ENCODE results near the gene WASF2. TPM values are rescaled to one million over a fixed set of nuclear protein-coding genes. Genes with fewer than 3 reads are reported as not detected.

WASF2 gene
- total and polyA plus RNA-seq, 2 of the 4 experiments (the other 2 are of a cell fraction) = 7.9 to 45.4 TPM

- peaks cover 68 to 93% of the 10 kb centered on the region in 2 experiments for H3K79me1 ChIP-seq (ENCODE audit: low read depth in 1 of 2, low read length in 2 of 2)
- in situ Hi-C loops (cut with MboI; ENCODE audit: low sequenced_read_pairs) (no loop called here), intact Hi-C loops (cut with micrococcal nuclease) (no loop called here), dilution Hi-C loops (cut with HindIII; ENCODE audit: low sequenced_read_pairs, unreplicated experiment) (no loop called here)
- ATAC-seq (ENCODE audit: low read depth) (peak; percentile 31), DNase-seq (peak; percentile 15)
- no peak overlapping the region for H3K9ac ChIP-seq (ENCODE audit: low read depth, low read length)
- H3K4me2 ChIP-seq (ENCODE audit: low read depth, low read length) = no peak overlapping the region
- no peak overlapping the region for H3K4ac ChIP-seq (ENCODE audit: low read depth, low read length)
- TF ChIP-seq MAZ (IDR thresholded peaks at IDR 0.05; ENCODE audit: borderline replicate concordance, low read depth, low read length) = no peak
- TF ChIP-seq CTCF (conservative IDR thresholded peaks at IDR 0.05; ENCODE audit: low read depth, low read length) = no peak
- TF ChIP-seq ELK1 (IDR thresholded peaks at IDR 0.05; ENCODE audit: borderline replicate concordance, low read depth, low read length) = no peak
- no peak overlapping the region for H2BK120ac ChIP-seq (ENCODE audit: low read depth, low read length)
- no peak overlapping the region for H2BK20ac ChIP-seq (ENCODE audit: low read depth, low read length)
- no peak overlapping the region for H4K5ac ChIP-seq (ENCODE audit: low read depth, low read length)
- BruUV-seq (replicated peaks) = no TSS peak
- WGBS, 2 experiments (ENCODE audit: extremely low coverage in 2 of 2, insufficient read length in 1 of 2) = no CpG with 5 or more reads among the region's 1 CpG
- H4K91ac ChIP-seq (ENCODE audit: insufficient read depth, low read depth, low read length) = no peak overlapping the region
- H2AFZ ChIP-seq (replicated peaks; ENCODE audit: low read length, poor library complexity) = no peak overlapping the region
- H2BK5ac ChIP-seq (ENCODE audit: low read depth, low read length, poor library complexity, severe bottlenecking) = no peak overlapping the region
- H2AK9ac ChIP-seq (replicated peaks; ENCODE audit: low read depth, low read length, poor library complexity) = no peak overlapping the region
- CTCF ChIA-PET = interaction anchor here (0.6 kb wide), 1 partner anchor 16 kb away, joined by 3 read pairs; no protein-coding TSS in a partner anchor
- H4K8ac ChIP-seq (ENCODE audit: low read depth in 2 of 2, low read length in 2 of 2) = peak overlapping the region in 1 of 2 experiments; percentile 8; a peak in 1 of 4 replicates
- no peak overlapping the region for H3K14ac ChIP-seq (replicated peaks; ENCODE audit: low read depth, low read length)
- no peaks in the 10 kb centered on the region for H3K27me3 ChIP-seq (ENCODE audit: control insufficient read depth, insufficient read depth, low read length)
- H3K23ac ChIP-seq (ENCODE audit: low read depth, low read length) = 0 out of 2 replicates have a peak overlapping the region, but pooled peaks have one; percentile 13
- peaks cover 21% of the 10 kb centered on the region for H3K9me1 ChIP-seq (ENCODE audit: insufficient read depth, low read length)
- no peak overlapping the region for H2AK5ac ChIP-seq (ENCODE audit: low read depth, low read length)
- H3K4me3 ChIP-seq (ENCODE audit: insufficient read depth, low read depth, low read length) = no peak overlapping the region
- H3K18ac ChIP-seq (ENCODE audit: low read depth, low read length) = no peak overlapping the region
- H3K36me3 ChIP-seq (ENCODE audit: control insufficient read depth, insufficient read depth, low read length) = peaks cover 14% of the 10 kb centered on the region
- peaks cover 66% of the 10 kb centered on the region for H4K20me1 ChIP-seq (ENCODE audit: insufficient read depth, low read length)
- H3K9me3 ChIP-seq (ENCODE audit: control insufficient read depth, insufficient read depth, low read length) = no peaks in the 10 kb centered on the region
- H3K27ac ChIP-seq (ENCODE audit: insufficient read depth, low read length) = no peak overlapping the region
- H3K4me1 ChIP-seq (ENCODE audit: control insufficient read depth, insufficient read depth, low read length) = peaks cover 19% of the 10 kb centered on the region
- no peak overlapping the region for H3K56ac ChIP-seq (ENCODE audit: extremely low read depth, insufficient read depth, low read length)
- no peak overlapping the region for H2BK15ac ChIP-seq (ENCODE audit: low read depth, low read length)
- POLR2A ChIA-PET (ENCODE audit: unreplicated experiment) = no interaction called here
These were observed 58.9 kb downstream of the WASF2 start for GRCh38 chr1:27430903-27431600.
